IMR-90 (cell line): ENCODE results near the gene DCP2. TPM values are rescaled to one million over a fixed set of nuclear protein-coding genes. Genes with fewer than 3 reads are reported as not detected.

Experiments
- ATAC-seq: fragments of 200-7000 bp; cut with Tn5 transposase; 2 replicates; pipeline ENCODE4 v1.9.1; 2020; ENCODE audit warnings: low read depth, mild to moderate bottlenecking, moderate library complexity
- BruUV-seq: library from RNA; stranded (reverse); fragments of 400-500 nt; replicated peaks from 2 replicates; lab custom pipeline; 2021; lab: Mats Ljungman, UMichigan
- CTCF ChIA-PET: fragments of 300-600 bp; formaldehyde crosslinking; extraction: SDS; loops from one replicate; lab custom pipeline; 2021; ENCODE audit warnings: antibody characterized with exemption; lab: Yijun Ruan, JAX
- POLR2A ChIA-PET: fragments of 300-600 bp; sonication (Branson Sonifier 250); formaldehyde crosslinking; loops from one replicate; lab custom pipeline; 2022; ENCODE audit warnings: antibody characterized with exemption; ENCODE audit not compliant: unreplicated experiment; lab: Charles Lee
- DNase-seq: peaks from one replicate; pipeline ENCODE4 v3.0.0; 2013
- H2AFZ ChIP-seq: replicated peaks from 2 replicates; pipeline ENCODE3; 2013; ENCODE audit warnings: low read length, mild to moderate bottlenecking; ENCODE audit not compliant: poor library complexity
- H2AK5ac ChIP-seq: 2 replicates; pipeline ENCODE4 v1.6.1; 2013; ENCODE audit warnings: low read depth, low read length, inconsistent platforms
- H2AK9ac ChIP-seq: replicated peaks from 2 replicates; pipeline ENCODE3; 2013; ENCODE audit warnings: mild to moderate bottlenecking, low read depth, low read length, moderate library complexity; ENCODE audit not compliant: poor library complexity
- H2BK120ac ChIP-seq: 2 replicates; pipeline ENCODE4 v1.6.1; 2013; ENCODE audit warnings: low read depth, low read length, inconsistent platforms
- H2BK15ac ChIP-seq: 3 replicates; pipeline ENCODE4 v1.6.1; 2013; ENCODE audit warnings: low read depth, low read length, inconsistent platforms
- H2BK20ac ChIP-seq: 2 replicates; pipeline ENCODE4 v1.6.1; 2013; ENCODE audit warnings: low read depth, mild to moderate bottlenecking, inconsistent platforms, low read length, moderate library complexity
- H2BK5ac ChIP-seq: 2 replicates; pipeline ENCODE4 v1.6.1; 2013; ENCODE audit warnings: mild to moderate bottlenecking, low read depth, low read length, inconsistent platforms; ENCODE audit not compliant: poor library complexity, severe bottlenecking
- H3K14ac ChIP-seq: replicated peaks from 2 replicates; pipeline ENCODE4 v1.6.1; 2013; ENCODE audit warnings: low read depth, low read length, inconsistent platforms
- H3K18ac ChIP-seq: 2 replicates; pipeline ENCODE4 v1.6.1; 2013; ENCODE audit warnings: low read depth, low read length, control low read depth
- H3K23ac ChIP-seq: 2 replicates; pipeline ENCODE4 v1.6.1; 2013; ENCODE audit warnings: low read depth, low read length, inconsistent platforms
- H3K27ac ChIP-seq: 2 replicates; pipeline ENCODE4 v1.5.1; 2013; ENCODE audit warnings: mild to moderate bottlenecking, control low read depth, low read length; ENCODE audit not compliant: insufficient read depth
- H3K27me3 ChIP-seq: 2 replicates; pipeline ENCODE4 v1.6.1; 2013; ENCODE audit warnings: low read length; ENCODE audit not compliant: control insufficient read depth, insufficient read depth
- H3K36me3 ChIP-seq: 2 replicates; pipeline ENCODE4 v1.6.1; 2013; ENCODE audit warnings: low read length, mixed read lengths; ENCODE audit not compliant: control insufficient read depth, insufficient read depth
- H3K4ac ChIP-seq: 2 replicates; pipeline ENCODE4 v1.6.1; 2013; ENCODE audit warnings: low read depth, low read length, inconsistent platforms
- H3K4me1 ChIP-seq: 2 replicates; pipeline ENCODE4 v1.6.1; 2013; ENCODE audit warnings: low read length, mixed read lengths; ENCODE audit not compliant: control insufficient read depth, insufficient read depth
- H3K4me2 ChIP-seq: 2 replicates; pipeline ENCODE4 v1.6.1; 2013; ENCODE audit warnings: low read depth, mild to moderate bottlenecking, control low read depth, low read length, moderate library complexity
- H3K4me3 ChIP-seq: 2 replicates; pipeline ENCODE4 v1.5.1; 2013; ENCODE audit warnings: low read depth, mild to moderate bottlenecking, control low read depth, low read length, moderate library complexity; ENCODE audit not compliant: insufficient read depth
- H3K56ac ChIP-seq: 2 replicates; pipeline ENCODE4 v1.6.1; 2013; ENCODE audit warnings: low read length, inconsistent platforms; ENCODE audit not compliant: insufficient read depth; ENCODE audit errors: extremely low read depth
- H3K79me1 ChIP-seq, 2 experiments: 2 replicates each; pipeline ENCODE4 v1.6.1; 2013; ENCODE audit warnings: low read length in 2 of 2, inconsistent platforms in 1 of 2, low read depth in 1 of 2
- H3K9ac ChIP-seq: 2 replicates; pipeline ENCODE4 v1.6.1; 2013; ENCODE audit warnings: low read depth, low read length, control low read depth
- H3K9me1 ChIP-seq: 2 replicates; pipeline ENCODE4 v1.6.1; 2013; ENCODE audit warnings: low read length, inconsistent platforms; ENCODE audit not compliant: insufficient read depth
- H3K9me3 ChIP-seq: 2 replicates; pipeline ENCODE4 v1.6.1; 2013; ENCODE audit warnings: low read length; ENCODE audit not compliant: control insufficient read depth, insufficient read depth
- H4K20me1 ChIP-seq: 2 replicates; pipeline ENCODE4 v1.6.1; 2013; ENCODE audit warnings: low read length, inconsistent platforms; ENCODE audit not compliant: insufficient read depth
- H4K5ac ChIP-seq: 2 replicates; pipeline ENCODE4 v1.6.1; 2013; ENCODE audit warnings: mild to moderate bottlenecking, low read depth, low read length, control low read depth
- H4K8ac ChIP-seq, 2 experiments: 2 replicates each; pipeline ENCODE4 v1.6.1; 2013; ENCODE audit warnings: low read depth in 2 of 2, low read length in 2 of 2, control low read depth in 1 of 2, inconsistent platforms in 1 of 2
- H4K91ac ChIP-seq: 2 replicates; pipeline ENCODE4 v1.6.1; 2013; ENCODE audit warnings: low read depth, low read length, inconsistent platforms; ENCODE audit not compliant: insufficient read depth
- MAFK ChIP-seq: IDR thresholded peaks from 2 replicates; pipeline ENCODE4 v1.6.1; 2012; ENCODE audit warnings: low read depth, low read length, improper control_type of control experiment
- WGBS, 2 experiments: methylation state at CpG; one replicate each; pipeline versions ENCODE4 v1.1.5 to v1.1.7; 2013; ENCODE audit warnings: missing lambda C conversion rate in 2 of 2; ENCODE audit not compliant: insufficient read length in 1 of 2; ENCODE audit errors: extremely low coverage in 2 of 2; 5-methylcytosine and 5-hydroxymethylcytosine counted together
- dilution Hi-C: fragments of 300-500 bp; cut with HindIII; formaldehyde crosslinking; loops from one replicate; pipeline ENCODE4 v1.14.3; 2018; ENCODE audit warnings: low sequenced_read_pairs; ENCODE audit not compliant: unreplicated experiment
- in situ Hi-C: fragments of 300-500 bp; cut with MboI; formaldehyde crosslinking; loops from 3 replicates; pipeline ENCODE4 v1.14.3; 2019; ENCODE audit warnings: low sequenced_read_pairs, inconsistent platforms, mixed read lengths
- intact Hi-C: fragments of 100-400 bp; cut with micrococcal nuclease; formaldehyde crosslinking; loops from 2 replicates; pipeline ENCODE4 v1.10.0; 2022
- polyA plus RNA-seq, 3 experiments: library from polyadenylated mRNA; depleted of rRNA; stranded (reverse); fragments of >200 nt; gene quantifications; 2 replicates each; pipeline ENCODE4 v1.2.3, GENCODE V29; 2012; ENCODE audit warnings: low replicate concordance in 1 of 3
- total RNA-seq: library from RNA; depleted of rRNA; stranded (reverse); fragments of >200 nt; gene quantifications from 2 replicates; pipeline ENCODE4 v1.2.3, GENCODE V29; 2012

Gene DCP2
- total and polyA plus RNA-seq, 2 of the 4 experiments (the other 2 are of a cell fraction): 6.9 to 18.6 TPM

GRCh38 chr5:112929336-112930081 is 47.1 kb upstream of the DCP2 start:
- no CpG with 5 or more reads among the region's 4 CpGs for WGBS, 2 experiments
- H2AFZ ChIP-seq: no peak overlapping the region
- no peak overlapping the region for H2AK9ac ChIP-seq
- dilution Hi-C loops (no loop called here), intact Hi-C loops (no loop called here), in situ Hi-C loops (no loop called here)
- peaks cover 2% of the 10 kb centered on the region; the same call in 1 of the 2 replicates for H3K9me1 ChIP-seq
- H2BK20ac ChIP-seq: 0 out of 2 replicates have a peak overlapping the region, but pooled peaks have one; percentile 35
- ATAC-seq (no peak), DNase-seq (peak; percentile 33)
- no peak overlapping the region for H3K18ac ChIP-seq
- no peak overlapping the region for H2AK5ac ChIP-seq
- ChIA-PET CTCF (no interaction called here), POLR2A (no interaction called here)
- no peak overlapping the region for H3K14ac ChIP-seq
- H3K9me3 ChIP-seq: no peaks in the 10 kb centered on the region
- H4K20me1 ChIP-seq: no peaks in the 10 kb centered on the region
- H3K56ac ChIP-seq: no peak overlapping the region
- H3K4me2 ChIP-seq: no peak overlapping the region
- H3K27me3 ChIP-seq: no peaks in the 10 kb centered on the region
- H2BK15ac ChIP-seq: no peak overlapping the region
- H2BK5ac ChIP-seq: no peak overlapping the region
- no peak overlapping the region for H3K4me3 ChIP-seq
- no peak overlapping the region for H3K9ac ChIP-seq
- no peak overlapping the region for H4K5ac ChIP-seq
- H3K4ac ChIP-seq: no peak overlapping the region
- no peak overlapping the region for H2BK120ac ChIP-seq
- TF ChIP-seq MAFK: no peak
- peaks cover 6% of the 10 kb centered on the region for H3K4me1 ChIP-seq
- no TSS peak for BruUV-seq
- no peak overlapping the region for H3K27ac ChIP-seq
- H3K36me3 ChIP-seq: no peaks in the 10 kb centered on the region
- no peak overlapping the region for H3K23ac ChIP-seq
- no peaks in the 10 kb centered on the region; a peak in 1 of 4 replicates for H3K79me1 ChIP-seq
- no peak overlapping the region for H4K91ac ChIP-seq
- no peak overlapping the region for H4K8ac ChIP-seq
